Duodenal mucosa (tissue), 2 donors: ENCODE data around the gene OPN3.

ENCODE experiments used
- H3K27ac ChIP-seq: one replicate; pipeline ENCODE4 v1.7.0; 2013; ENCODE audit warnings: low read depth, low read length
- H3K27me3 ChIP-seq, 2 donors: one replicate each; pipeline ENCODE4 v1.7.0; 2013; ENCODE audit warnings: low read length in 2 of 2, control low read depth in 1 of 2; ENCODE audit not compliant: insufficient read depth in 2 of 2, control insufficient read depth in 1 of 2
- H3K36me3 ChIP-seq, 2 donors: one replicate each; pipeline ENCODE4 v1.7.0; 2013; ENCODE audit warnings: low read length in 2 of 2, control low read depth in 1 of 2; ENCODE audit not compliant: insufficient read depth in 2 of 2, control insufficient read depth in 1 of 2
- H3K4me1 ChIP-seq, 2 donors: one replicate each; pipeline ENCODE4 v1.7.0; 2013; ENCODE audit warnings: low read length in 2 of 2, control low read depth in 1 of 2; ENCODE audit not compliant: insufficient read depth in 2 of 2, control insufficient read depth in 1 of 2
- H3K4me3 ChIP-seq, 2 donors: one replicate each; pipeline ENCODE4 v1.7.0; 2013; ENCODE audit warnings: low read length in 2 of 2, low read depth in 1 of 2
- H3K9ac ChIP-seq, 2 donors: one replicate each; pipeline ENCODE4 v1.7.0; 2013; ENCODE audit warnings: low read length in 2 of 2, low read depth in 1 of 2
- H3K9me3 ChIP-seq, 2 donors: one replicate each; pipeline ENCODE4 v1.7.0; 2013; ENCODE audit warnings: low read length in 2 of 2, control low read depth in 1 of 2; ENCODE audit not compliant: control insufficient read depth in 1 of 2

OPN3 gene

DNA sequence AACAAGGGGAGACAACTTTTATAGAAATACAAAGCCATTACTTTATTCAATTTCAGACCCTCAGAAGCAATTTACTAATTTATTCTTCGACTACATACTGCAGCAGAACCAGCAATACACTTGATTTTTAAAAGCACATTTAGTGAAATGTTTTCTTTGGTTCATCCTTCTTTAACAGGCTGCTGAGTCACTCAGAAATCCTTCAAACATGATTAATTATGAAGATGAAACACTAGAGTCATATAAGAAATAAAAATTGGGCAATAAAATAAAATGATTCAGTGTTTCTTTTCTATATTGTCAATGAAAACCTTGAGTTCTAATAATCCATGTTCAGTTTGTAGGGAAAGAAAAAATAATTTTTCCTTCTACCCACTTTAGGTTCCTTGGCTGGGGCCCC, 47.0 kb downstream of the OPN3 start:
- no peak overlapping the region for H3K4me3 ChIP-seq
- no peak overlapping the region for H3K9ac ChIP-seq

DNA sequence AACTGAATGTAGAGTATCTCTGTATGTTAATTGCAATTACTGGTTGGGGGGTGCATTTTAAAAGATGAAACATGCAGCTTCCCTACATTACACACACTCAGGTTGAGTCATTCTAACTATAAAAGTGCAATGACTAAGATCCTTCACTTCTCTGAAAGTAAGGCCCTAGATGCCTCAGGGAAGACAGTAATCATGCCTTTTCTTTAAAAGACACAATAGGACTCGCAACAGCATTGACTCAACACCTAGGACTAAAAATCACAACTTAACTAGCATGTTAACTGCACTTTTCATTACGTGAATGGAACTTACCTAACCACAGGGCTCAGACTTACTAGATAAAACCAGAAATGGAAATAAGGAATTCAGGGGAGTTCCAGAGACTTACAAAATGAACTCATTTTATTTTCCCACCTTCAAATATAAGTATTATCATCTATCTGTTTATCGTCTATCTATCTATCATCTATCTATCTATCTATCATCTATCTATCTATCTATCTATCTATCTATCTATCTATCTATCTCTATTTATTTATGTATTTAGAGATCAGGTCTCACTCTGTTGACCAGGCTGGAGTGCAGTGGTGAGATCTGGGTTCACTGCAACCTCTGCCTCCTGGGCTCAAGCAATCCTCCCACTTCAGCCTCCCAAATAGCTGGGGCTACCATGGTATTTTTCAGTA, 47.8 kb downstream of the OPN3 start:
- no peaks in the 10 kb centered on the region for H3K4me1 ChIP-seq
- H3K9ac ChIP-seq = no peak overlapping the region
- no peaks in the 10 kb centered on the region for H3K9me3 ChIP-seq
- H3K4me3 ChIP-seq = no peak overlapping the region
- no peaks in the 10 kb centered on the region for H3K27me3 ChIP-seq
- H3K27ac ChIP-seq = no peak overlapping the region
- peaks cover 0 to 3% of the 10 kb centered on the region in 2 donors for H3K36me3 ChIP-seq

More for the DNA sequence above, 47.0 kb downstream of the OPN3 start:
- H3K36me3 ChIP-seq = peaks cover 0 to 3% of the 10 kb centered on the region in 2 donors
- H3K4me1 ChIP-seq = no peaks in the 10 kb centered on the region
- H3K9me3 ChIP-seq = no peaks in the 10 kb centered on the region
- H3K27ac ChIP-seq = no peak overlapping the region
- no peaks in the 10 kb centered on the region for H3K27me3 ChIP-seq

DNA sequence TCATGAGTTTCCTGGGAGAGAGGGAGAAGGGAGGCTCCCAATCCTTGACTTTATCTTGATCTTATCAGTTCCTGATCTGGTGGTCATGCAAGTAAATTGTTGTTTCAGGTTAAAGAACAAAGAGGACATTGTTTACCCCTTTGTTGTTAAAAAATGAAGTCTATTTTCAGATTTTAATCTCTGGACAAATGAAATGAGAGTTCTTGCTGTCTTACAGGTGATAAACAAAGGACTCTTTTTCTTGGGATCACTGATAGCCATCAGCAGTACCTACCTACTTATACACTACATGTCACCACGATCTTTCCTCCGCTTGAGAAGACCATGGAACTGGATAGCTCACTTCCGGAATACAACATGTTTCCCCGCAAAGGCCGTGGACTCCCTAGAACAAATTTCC, 48.4 kb downstream of the OPN3 start:
- Histone ChIP-seq H3K27me3 (no peaks in the 10 kb centered on the region), H3K27ac (no peak overlapping the region)

DNA sequence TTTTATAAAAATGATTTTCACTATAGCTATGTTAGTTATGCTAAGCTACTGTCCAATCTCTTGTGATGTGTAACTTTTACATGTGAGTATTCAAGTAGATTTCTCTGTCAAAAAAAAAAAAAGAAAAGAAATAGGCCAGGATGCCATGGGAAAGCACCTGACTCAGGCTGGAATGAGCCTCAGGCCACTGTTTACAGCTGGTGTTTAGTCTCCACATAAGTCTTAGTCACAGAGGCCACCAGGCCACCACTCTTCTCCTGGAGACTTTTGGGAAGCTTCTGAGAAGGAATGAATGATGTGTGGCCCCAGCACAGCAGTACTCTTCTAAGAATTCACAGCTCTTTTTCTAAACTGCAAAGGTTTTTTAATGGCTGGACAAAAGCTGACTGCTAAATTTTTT, 48.9 kb downstream of the OPN3 start:
- peaks cover 0 to 3% of the 10 kb centered on the region in 2 donors for H3K36me3 ChIP-seq
- no peak overlapping the region for H3K4me3 ChIP-seq
- no peaks in the 10 kb centered on the region for H3K9me3 ChIP-seq
- no peak overlapping the region for H3K9ac ChIP-seq
- no peak overlapping the region for H3K27ac ChIP-seq
- no peaks in the 10 kb centered on the region for H3K4me1 ChIP-seq
- no peaks in the 10 kb centered on the region for H3K27me3 ChIP-seq

More for the DNA sequence above, 48.4 kb downstream of the OPN3 start:
- no peak overlapping the region for H3K4me3 ChIP-seq
- no peaks in the 10 kb centered on the region for H3K4me1 ChIP-seq
- H3K9me3 ChIP-seq = no peaks in the 10 kb centered on the region
- H3K36me3 ChIP-seq = peaks cover 0 to 3% of the 10 kb centered on the region in 2 donors
- no peak overlapping the region for H3K9ac ChIP-seq

DNA sequence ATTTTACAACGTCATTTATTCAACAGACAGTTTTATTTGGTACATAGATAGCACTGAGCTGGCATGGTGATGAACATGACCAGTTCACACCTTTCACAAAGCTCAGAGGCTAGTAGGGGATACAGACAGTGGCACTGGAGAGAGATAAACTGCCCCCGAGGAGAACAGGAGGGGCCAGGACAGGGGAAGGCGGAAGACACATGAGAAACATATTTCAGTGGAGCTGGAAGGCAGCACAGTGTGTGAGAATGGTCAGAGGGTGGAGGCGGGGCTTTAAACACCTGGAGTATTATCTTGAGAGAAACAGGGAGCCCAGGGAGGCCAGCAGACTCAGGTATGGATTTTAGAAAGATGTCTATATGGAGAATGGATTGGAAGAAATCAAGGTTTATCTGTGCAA, 49.5 kb downstream of the OPN3 start:
- H3K4me1 ChIP-seq = no peaks in the 10 kb centered on the region
- no peak overlapping the region for H3K9ac ChIP-seq
- peaks cover 0 to 3% of the 10 kb centered on the region in 2 donors for H3K36me3 ChIP-seq
- H3K27ac ChIP-seq = no peak overlapping the region
- H3K4me3 ChIP-seq = no peak overlapping the region
- no peaks in the 10 kb centered on the region for H3K9me3 ChIP-seq
- no peaks in the 10 kb centered on the region for H3K27me3 ChIP-seq

DNA sequence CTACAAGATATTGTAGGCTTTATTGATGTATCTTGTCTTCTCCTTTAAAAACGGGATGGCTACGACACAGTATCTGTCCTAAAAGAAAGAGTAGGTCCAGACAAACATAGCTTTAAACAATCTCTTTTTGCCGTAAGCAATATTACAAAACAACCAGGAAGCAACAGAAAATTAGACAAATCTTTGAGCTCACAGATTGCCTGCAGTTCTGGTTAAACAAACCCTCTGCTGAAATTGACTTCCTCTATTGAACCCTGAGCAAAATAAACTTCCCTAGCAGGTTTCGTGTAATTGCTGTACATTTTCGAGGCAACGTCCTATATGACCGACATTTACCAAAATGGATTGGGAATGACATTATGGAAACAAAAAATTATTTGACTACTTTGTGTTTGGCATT, 50.6 kb downstream of the OPN3 start:
- H3K27ac ChIP-seq = no peak overlapping the region

DNA sequence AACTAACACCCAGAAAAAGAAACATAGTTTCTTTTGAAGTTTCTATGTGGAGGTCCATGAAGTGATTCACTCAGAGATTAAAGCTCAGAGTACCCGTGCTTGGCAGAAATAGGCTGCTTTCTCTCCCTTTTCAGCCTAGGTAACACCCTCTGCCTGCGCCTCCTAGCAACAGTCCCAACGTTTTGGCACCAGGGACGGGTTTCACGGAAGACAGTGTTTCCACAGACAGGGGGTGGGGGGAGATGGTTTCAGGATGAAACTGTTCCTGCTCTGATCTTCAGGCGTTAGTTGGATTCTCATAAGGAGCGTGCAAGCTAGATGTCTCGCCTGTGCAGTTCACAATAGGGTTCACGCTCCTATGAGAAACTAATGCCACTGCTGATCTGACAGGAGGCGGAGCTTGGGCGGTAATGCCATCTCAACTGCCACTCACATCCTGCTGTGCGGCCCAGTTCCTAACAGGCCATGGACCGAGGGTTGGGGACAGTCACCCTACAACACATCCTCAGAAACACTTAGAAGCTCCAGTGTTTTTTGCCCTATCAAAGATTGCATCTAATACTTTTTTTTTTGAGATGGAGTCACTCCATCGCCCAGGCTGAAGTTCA, 53.2 kb downstream of the OPN3 start:
- H3K27me3 ChIP-seq = no peaks in the 10 kb centered on the region
- H3K9me3 ChIP-seq = no peaks in the 10 kb centered on the region
- H3K9ac ChIP-seq = no peak overlapping the region
- no peaks in the 10 kb centered on the region for H3K36me3 ChIP-seq
- H3K27ac ChIP-seq = no peak overlapping the region
- H3K4me1 ChIP-seq = no peaks in the 10 kb centered on the region
- no peak overlapping the region for H3K4me3 ChIP-seq

More for the DNA sequence above, 50.6 kb downstream of the OPN3 start:
- no peaks in the 10 kb centered on the region for H3K4me1 ChIP-seq
- H3K36me3 ChIP-seq = peaks cover 0 to 3% of the 10 kb centered on the region in 2 donors
- H3K9me3 ChIP-seq = no peaks in the 10 kb centered on the region
- no peak overlapping the region for H3K9ac ChIP-seq
- no peaks in the 10 kb centered on the region for H3K27me3 ChIP-seq
- H3K4me3 ChIP-seq = no peak overlapping the region

DNA sequence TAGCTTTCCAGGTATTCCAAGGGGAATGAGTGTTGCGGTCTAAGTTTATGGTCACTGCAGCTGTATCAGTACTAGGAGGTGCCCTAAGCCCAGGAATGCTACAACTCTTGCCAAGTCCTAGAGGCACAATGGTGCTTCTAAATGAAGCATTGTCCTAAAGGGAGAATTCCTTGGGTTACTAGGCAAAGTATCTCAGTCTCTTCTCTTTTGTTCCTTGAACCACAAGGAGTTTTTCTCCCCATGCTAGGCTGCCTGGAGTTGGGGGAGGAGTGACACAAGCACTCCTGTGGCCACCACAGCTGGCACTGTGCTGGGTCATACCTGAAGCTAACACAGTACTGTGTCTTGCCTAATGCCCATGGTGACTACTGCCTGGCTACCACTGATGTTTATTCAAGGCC, 57.2 kb downstream of the OPN3 start:
- no peaks in the 10 kb centered on the region for H3K27me3 ChIP-seq
- H3K9ac ChIP-seq = no peak overlapping the region
- no peaks in the 10 kb centered on the region for H3K36me3 ChIP-seq
- H3K4me3 ChIP-seq = no peak overlapping the region
- H3K4me1 ChIP-seq = no peaks in the 10 kb centered on the region
- no peaks in the 10 kb centered on the region for H3K9me3 ChIP-seq
- H3K27ac ChIP-seq = no peak overlapping the region

DNA sequence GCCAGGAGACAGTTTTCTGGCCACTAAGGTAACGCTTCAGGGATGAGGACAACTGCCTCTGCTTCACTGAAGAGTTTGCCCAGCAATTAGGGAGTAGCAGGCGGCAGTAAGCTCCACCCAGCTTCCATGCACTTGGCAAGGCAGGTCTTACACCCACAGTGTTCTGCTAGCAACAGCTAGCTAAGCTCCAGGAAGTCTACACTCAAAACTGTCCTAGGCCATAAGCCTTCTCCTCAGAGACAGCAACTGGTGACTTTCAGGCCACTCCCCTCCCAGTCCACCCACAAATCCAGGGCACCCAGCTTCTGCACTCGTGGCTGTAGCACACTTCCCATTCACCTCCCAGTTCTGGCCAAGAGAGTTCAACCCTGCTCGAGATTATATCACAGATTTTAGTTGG, 60.7 kb downstream of the OPN3 start:
- Histone ChIP-seq H3K36me3 (no peaks in the 10 kb centered on the region), H3K9me3 (no peaks in the 10 kb centered on the region), H3K27me3 (no peaks in the 10 kb centered on the region), H3K9ac (no peak overlapping the region), H3K4me1 (no peaks in the 10 kb centered on the region), H3K4me3 (no peak overlapping the region), H3K27ac (no peak overlapping the region)

DNA sequence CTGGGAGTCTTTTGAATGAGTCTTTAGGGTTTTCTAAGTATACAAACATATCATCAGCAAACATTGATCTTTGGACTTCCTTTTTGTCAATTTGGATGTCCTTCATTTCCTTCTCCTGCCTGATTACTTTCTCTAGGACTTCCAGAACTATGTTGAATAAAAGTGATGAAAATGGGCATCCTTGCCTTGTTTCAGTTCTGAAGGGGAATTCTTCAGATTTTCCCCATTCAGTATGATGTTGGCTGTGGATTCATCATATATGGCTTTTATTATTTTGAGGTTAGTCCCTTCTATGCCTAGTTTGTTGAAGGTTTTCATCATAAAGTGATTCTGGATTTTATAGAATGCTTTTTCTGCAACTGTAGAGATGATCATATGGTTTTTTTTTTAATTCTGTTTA, 66.0 kb downstream of the OPN3 start:
- H3K4me3 ChIP-seq = no peak overlapping the region

More for the DNA sequence above, 66.0 kb downstream of the OPN3 start:
- H3K4me1 ChIP-seq = no peaks in the 10 kb centered on the region
- H3K9me3 ChIP-seq = no peaks in the 10 kb centered on the region
- no peak overlapping the region for H3K27ac ChIP-seq
- no peak overlapping the region for H3K9ac ChIP-seq
- no peaks in the 10 kb centered on the region for H3K27me3 ChIP-seq
- H3K36me3 ChIP-seq = no peaks in the 10 kb centered on the region
